HCT116 (cell line): Measurements from ENCODE around the gene USP2. TPM values are rescaled to one million over a fixed set of nuclear protein-coding genes. Genes with fewer than 3 reads are reported as not detected.

ENCODE experiments used
- ATAC-seq: fragments of 200-7000 bp; cut with Tn5 transposase; 2 replicates; pipeline ENCODE4 v1.9.1; 2020; ENCODE audit warnings: mild to moderate bottlenecking, moderate library complexity
- BruUV-seq: library from RNA; stranded (reverse); fragments of 400-500 nt; replicated peaks from 2 replicates; lab custom pipeline; 2021; lab: Mats Ljungman, UMichigan
- CTCF ChIA-PET: fragments of 300-600 bp; sonication (Branson Sonifier 250); formaldehyde crosslinking; loops from one replicate; lab custom pipeline; 2021; ENCODE audit warnings: antibody characterized with exemption; lab: Charles Lee
- POLR2A ChIA-PET: fragments of 300-600, 350-600 bp; sonication (Branson Sonifier 250); formaldehyde crosslinking; loops from one replicate; lab custom pipeline; 2021; ENCODE audit warnings: antibody characterized with exemption; lab: Charles Lee
- RAD21 ChIA-PET, 2 experiments: fragments of 300-600 bp; sonication (Branson Sonifier 250); formaldehyde crosslinking; loops; one replicate each; lab custom pipeline; 2023; ENCODE audit warnings: low total read pairs in 2 of 2; ENCODE audit not compliant: uncharacterized antibody in 2 of 2, unreplicated experiment in 2 of 2, low non-redundant PET in 1 of 2; lab: Charles Lee
- DNase-seq: peaks from one replicate; pipeline ENCODE4 v3.0.0-alpha.2; 2010; ENCODE audit warnings: low read depth, low spot score
- H2AFZ ChIP-seq: fragments of 200-600 bp; shearing (Covaris generic), sonication (generic); 2 replicates; pipeline ENCODE4 v1.6.1; 2017; ENCODE audit warnings: low read depth, mixed run types, mixed read lengths, antibody characterized with exemption, low read length; ENCODE audit not compliant: poor library complexity, severe bottlenecking
- H3K27ac ChIP-seq: 2 replicates; pipeline ENCODE4 v1.5.1; 2012; ENCODE audit warnings: low read depth, low read length
- H3K27me3 ChIP-seq: fragments of 200-600 bp; sonication (generic); 2 replicates; pipeline ENCODE4 v1.6.1; 2016; ENCODE audit warnings: mixed run types, low read length, mixed read lengths; ENCODE audit not compliant: insufficient read depth
- H3K36me3 ChIP-seq, 2 experiments: fragments of 200-500 bp in 1 of 2; fragments of 200-600 bp in 1 of 2; sonication (Bioruptor generic) in 1 of 2; sonication (generic) in 1 of 2; 2 replicates each; pipeline versions ENCODE4 v1.5.1 to v1.6.1; 2014 to 2016; ENCODE audit warnings: low read length in 2 of 2, inconsistent platforms in 1 of 2, mixed read lengths in 1 of 2, mixed run types in 1 of 2; ENCODE audit not compliant: insufficient read depth in 2 of 2, control insufficient read depth in 1 of 2
- H3K4me1 ChIP-seq, 2 experiments: fragments of 200-600 bp in 1 of 2; sonication (generic) in 1 of 2; 2 replicates each; pipeline versions ENCODE4 v1.5.1 to v1.6.1; 2012 to 2017; ENCODE audit warnings: low read length in 2 of 2, inconsistent platforms in 1 of 2, mild to moderate bottlenecking in 1 of 2, mixed read lengths in 1 of 2, mixed run types in 1 of 2, moderate library complexity in 1 of 2; ENCODE audit not compliant: insufficient read depth in 2 of 2, control insufficient read depth in 1 of 2
- H3K4me2 ChIP-seq: fragments of 200-600 bp; sonication (generic); 2 replicates; pipeline ENCODE4 v1.6.1; 2017; ENCODE audit warnings: mixed run types, low read length, mixed read lengths
- H3K4me3 ChIP-seq, 2 experiments: fragments of 200-600 bp in 1 of 2; sonication (generic) in 1 of 2; replicated peaks in 1 of 2; 2 replicates each; pipeline ENCODE4 v1.5.1; 2011 to 2016; ENCODE audit warnings: low read length in 2 of 2, control low read depth in 1 of 2, low read depth in 1 of 2, mild to moderate bottlenecking in 1 of 2, mixed read lengths in 1 of 2, mixed run types in 1 of 2
- H3K79me2 ChIP-seq: fragments of 200-600 bp; sonication (generic); 2 replicates; pipeline ENCODE4 v1.6.1; 2017; ENCODE audit warnings: mild to moderate bottlenecking, mixed run types, low read length, moderate library complexity, mixed read lengths; ENCODE audit not compliant: insufficient read depth
- H3K9ac ChIP-seq: fragments of 200-600 bp; sonication (generic); 2 replicates; pipeline ENCODE4 v1.6.1; 2016; ENCODE audit warnings: low read length, mixed read lengths
- H3K9me2 ChIP-seq: fragments of 200-600 bp; sonication (generic), shearing (Covaris generic); 2 replicates; pipeline ENCODE4 v1.6.1; 2017; ENCODE audit warnings: mixed run types, mild to moderate bottlenecking, moderate library complexity; ENCODE audit not compliant: insufficient read depth
- H3K9me3 ChIP-seq, 2 experiments: fragments of 200-500 bp in 1 of 2; fragments of 200-600 bp in 1 of 2; sonication (Bioruptor generic) in 1 of 2; sonication (generic) in 1 of 2; 2 replicates each; pipeline ENCODE4 v1.6.1; 2014 to 2017; ENCODE audit warnings: low read length in 2 of 2, mixed read lengths in 2 of 2, inconsistent platforms in 1 of 2, low read depth in 1 of 2, mild to moderate bottlenecking in 1 of 2, mixed run types in 1 of 2, moderate library complexity in 1 of 2; ENCODE audit not compliant: control insufficient read depth in 1 of 2, insufficient read depth in 1 of 2
- H4K20me1 ChIP-seq: fragments of 200-600 bp; sonication (generic), shearing (Covaris generic); 2 replicates; pipeline ENCODE4 v1.6.1; 2017; ENCODE audit warnings: mixed run types, mild to moderate bottlenecking, moderate library complexity; ENCODE audit not compliant: insufficient read depth
- CEBPB ChIP-seq: IDR thresholded peaks from 2 replicates; pipeline ENCODE4 v1.6.1; 2012; ENCODE audit warnings: low read depth
- ELF1 ChIP-seq: IDR thresholded peaks from 2 replicates; pipeline ENCODE4 v1.6.1; 2012; ENCODE audit warnings: low read depth, borderline replicate concordance
- EZH2 ChIP-seq: fragments of 200-600 bp; sonication (generic); IDR thresholded peaks from 2 replicates; pipeline ENCODE4 v1.6.1; 2017; ENCODE audit warnings: antibody characterized with exemption, mixed run types
- EZH2phosphoT487 ChIP-seq: fragments of 200-600 bp; IDR thresholded peaks from 2 replicates; pipeline ENCODE4 v1.6.1; 2018; ENCODE audit warnings: antibody characterized with exemption, borderline replicate concordance
- FOSL1 ChIP-seq: IDR thresholded peaks from 2 replicates; pipeline ENCODE4 v1.6.1; 2012; ENCODE audit warnings: low read depth
- JUND ChIP-seq: IDR thresholded peaks from 2 replicates; pipeline ENCODE4 v1.6.1; 2012
- MAX ChIP-seq: IDR thresholded peaks from 2 replicates; pipeline ENCODE4 v1.6.1; 2012
- POLR2AphosphoS5 ChIP-seq: IDR thresholded peaks from 2 replicates; pipeline ENCODE4 v1.6.1; 2011; ENCODE audit warnings: mild to moderate bottlenecking, low read depth, low read length, moderate library complexity
- REST ChIP-seq: IDR thresholded peaks from 2 replicates; pipeline ENCODE4 v1.6.1; 2012; ENCODE audit warnings: low read depth
- SIN3A ChIP-seq: IDR thresholded peaks from 2 replicates; pipeline ENCODE4 v1.6.1; 2012; ENCODE audit warnings: low read depth
- SP1 ChIP-seq: IDR thresholded peaks from 2 replicates; pipeline ENCODE4 v1.6.1; 2012; ENCODE audit warnings: low read depth
- SRF ChIP-seq: IDR thresholded peaks from 2 replicates; pipeline ENCODE4 v1.6.1; 2012; ENCODE audit warnings: low read depth
- TCF7L2 ChIP-seq: IDR thresholded peaks from 2 replicates; pipeline ENCODE4 v1.7.0; 2011; ENCODE audit warnings: borderline replicate concordance, inconsistent platforms; ENCODE audit not compliant: insufficient read depth, insufficient read length; ENCODE audit errors: extremely low read depth
- YY1 ChIP-seq: IDR thresholded peaks from 2 replicates; pipeline ENCODE4 v1.6.1; 2011; ENCODE audit warnings: low read length, low read depth, moderate library complexity, mild to moderate bottlenecking; ENCODE audit not compliant: insufficient replicate concordance; ENCODE audit errors: extremely low read depth
- ZFX ChIP-seq: fragments of 450-650 bp; IDR thresholded peaks from 2 replicates; pipeline ENCODE4 v1.6.1; 2017
- ZNF274 ChIP-seq: fragments of 200-500 bp; sonication (Bioruptor generic); IDR thresholded peaks from 2 replicates; pipeline ENCODE4 v1.6.1; 2014; ENCODE audit warnings: mild to moderate bottlenecking, low read depth, low read length, inconsistent platforms
- intact Hi-C: fragments of 100-400 bp; cut with micrococcal nuclease; formaldehyde crosslinking; loops from 2 replicates; pipeline ENCODE4 v1.10.0; 2022
- total RNA-seq: library from RNA; stranded (reverse); gene quantifications from one replicate; pipeline ENCODE4 v1.2.1, GENCODE V29; 2021; ENCODE audit not compliant: unreplicated experiment
- TF ChIP-seq, protein P1 (sequence below), 3 experiments: fragments of 200-600 bp in 1 of 3; sonication (generic) in 1 of 3; IDR thresholded peaks in 2 of 3; conservative IDR thresholded peaks in 1 of 3; 2 replicates each; pipeline ENCODE4 v1.5.1; 2012 to 2017; ENCODE audit warnings: low read depth in 2 of 3, low read length in 2 of 3, antibody characterized with exemption in 1 of 3, borderline replicate concordance in 1 of 3, control low read depth in 1 of 3, mild to moderate bottlenecking in 1 of 3, mixed read lengths in 1 of 3, mixed run types in 1 of 3, moderate library complexity in 1 of 3; ENCODE audit not compliant: insufficient read depth in 1 of 3
- TF ChIP-seq, protein P2 (sequence below): IDR thresholded peaks from 2 replicates; pipeline ENCODE4 v1.6.1; 2012

Gene USP2
- total RNA-seq, 1 experiment from 2014 or later, result 5.0 TPM

DNA sequence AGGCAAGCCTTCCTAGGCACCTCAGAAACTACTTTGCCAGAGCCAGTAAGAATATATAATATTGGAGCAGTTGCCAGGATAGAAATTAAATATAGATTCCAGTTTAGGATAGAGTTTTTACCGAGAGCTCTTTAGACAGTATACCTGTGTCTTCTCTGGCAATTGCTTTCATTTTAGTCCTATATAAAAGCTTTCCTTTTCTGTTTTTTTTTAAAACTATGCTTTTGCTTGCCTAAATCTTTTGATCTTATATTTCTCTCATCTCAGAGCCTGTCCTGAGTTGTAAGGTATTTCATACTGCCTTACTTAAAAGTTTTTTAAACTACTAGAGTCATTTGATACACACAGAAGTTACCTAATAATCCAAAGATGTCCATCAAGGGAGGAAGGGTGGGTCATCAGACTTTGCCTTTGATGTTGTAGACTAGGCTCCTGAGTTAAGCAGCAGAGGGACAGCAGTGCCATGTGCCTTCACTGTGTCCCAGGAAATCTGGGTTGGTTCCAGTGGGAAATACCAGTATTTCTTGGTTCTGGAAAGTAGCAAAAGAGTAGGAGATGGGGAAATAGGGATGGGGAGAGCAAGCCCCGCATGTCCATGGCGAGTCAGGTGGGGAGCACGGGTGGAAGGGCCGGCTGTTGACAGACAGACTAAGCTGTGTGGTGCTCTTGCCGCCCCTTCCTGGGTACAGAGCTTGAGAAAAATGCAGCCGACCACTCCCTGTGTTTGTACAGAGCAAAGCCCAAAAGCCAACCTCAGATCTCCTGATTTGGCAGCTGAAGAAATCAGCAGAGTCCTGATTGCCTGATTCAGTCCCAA, 75.7 kb downstream of the USP2 start:
- Histone ChIP-seq H3K9me2 (no peaks in the 10 kb centered on the region), H3K27me3 (no peaks in the 10 kb centered on the region), H3K4me1 (no peaks in the 10 kb centered on the region), H3K79me2 (no peaks in the 10 kb centered on the region), H3K4me2 (no peak overlapping the region), H3K4me3 (no peak overlapping the region), H3K36me3 (peaks cover 12 to 16% of the 10 kb centered on the region in 2 experiments), H3K9me3 (no peaks in the 10 kb centered on the region), H2AFZ (no peak overlapping the region), H4K20me1 (no peaks in the 10 kb centered on the region), H3K27ac (no peak overlapping the region), H3K9ac (no peak overlapping the region)
- TF ChIP-seq CEBPB (no peak), ELF1 (no peak), ZNF274 (no peak), JUND (no peak), REST (no peak), EZH2phosphoT487 (no peak), FOSL1 (no peak), YY1 (no peak), ZFX (no peak), EZH2 (no peak), TCF7L2 (no peak), SIN3A (no peak), SRF (no peak), SP1 (no peak), MAX (no peak), POLR2AphosphoS5 (no peak)
- TF ChIP-seq, protein P1, sequence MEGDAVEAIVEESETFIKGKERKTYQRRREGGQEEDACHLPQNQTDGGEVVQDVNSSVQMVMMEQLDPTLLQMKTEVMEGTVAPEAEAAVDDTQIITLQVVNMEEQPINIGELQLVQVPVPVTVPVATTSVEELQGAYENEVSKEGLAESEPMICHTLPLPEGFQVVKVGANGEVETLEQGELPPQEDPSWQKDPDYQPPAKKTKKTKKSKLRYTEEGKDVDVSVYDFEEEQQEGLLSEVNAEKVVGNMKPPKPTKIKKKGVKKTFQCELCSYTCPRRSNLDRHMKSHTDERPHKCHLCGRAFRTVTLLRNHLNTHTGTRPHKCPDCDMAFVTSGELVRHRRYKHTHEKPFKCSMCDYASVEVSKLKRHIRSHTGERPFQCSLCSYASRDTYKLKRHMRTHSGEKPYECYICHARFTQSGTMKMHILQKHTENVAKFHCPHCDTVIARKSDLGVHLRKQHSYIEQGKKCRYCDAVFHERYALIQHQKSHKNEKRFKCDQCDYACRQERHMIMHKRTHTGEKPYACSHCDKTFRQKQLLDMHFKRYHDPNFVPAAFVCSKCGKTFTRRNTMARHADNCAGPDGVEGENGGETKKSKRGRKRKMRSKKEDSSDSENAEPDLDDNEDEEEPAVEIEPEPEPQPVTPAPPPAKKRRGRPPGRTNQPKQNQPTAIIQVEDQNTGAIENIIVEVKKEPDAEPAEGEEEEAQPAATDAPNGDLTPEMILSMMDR (IDR thresholded peaks at IDR 0.05 in 2 of 3, conservative IDR thresholded peaks at IDR 0.05 in 1 of 3; ENCODE audit: borderline replicate concordance in 1 of 3, insufficient read depth in 1 of 3, low read depth in 2 of 3, low read length in 2 of 3), result no peak
- TF ChIP-seq, protein P2, sequence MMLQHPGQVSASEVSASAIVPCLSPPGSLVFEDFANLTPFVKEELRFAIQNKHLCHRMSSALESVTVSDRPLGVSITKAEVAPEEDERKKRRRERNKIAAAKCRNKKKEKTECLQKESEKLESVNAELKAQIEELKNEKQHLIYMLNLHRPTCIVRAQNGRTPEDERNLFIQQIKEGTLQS, result no peak
- no TSS peak for BruUV-seq
- POLR2A ChIA-PET, result no interaction called here
- no peak for DNase-seq
- intact Hi-C loops, result no loop called here
- RAD21 ChIA-PET, result no interaction called here
- CTCF ChIA-PET, result no interaction called here
- ATAC-seq, result no peak
